Fibroblast of skin of right quadriceps (primary cell): ENCODE results near the gene CNMD.
A peak's percentile ranks its signal among the peaks of the same experiment; 100 is the strongest.

Source experiments
- DNase-seq: peaks from one replicate; pipeline ENCODE4 v3.0.0-alpha.2; 2013

The CNMD gene

DNA sequence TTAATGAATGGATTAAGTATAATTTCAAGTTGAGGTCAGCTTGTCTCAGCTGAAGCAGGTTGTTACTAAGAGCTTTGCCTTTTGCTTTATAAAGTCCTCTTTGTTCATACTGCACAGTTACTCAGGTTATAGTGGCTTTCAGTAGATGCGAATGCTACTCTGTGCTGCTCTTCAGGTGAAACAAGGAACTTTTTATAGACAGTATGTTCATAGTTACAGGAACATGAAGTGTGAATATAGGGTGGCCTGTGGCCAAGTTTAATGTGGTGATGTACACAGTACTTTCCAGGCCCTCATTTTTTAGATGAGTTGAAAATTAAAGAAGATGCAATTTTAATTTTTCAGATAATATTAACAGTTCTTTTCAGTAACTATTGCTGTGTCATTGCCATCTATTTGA is 66.2 kb downstream of the CNMD start:
- DNase-seq, result no peak

DNA sequence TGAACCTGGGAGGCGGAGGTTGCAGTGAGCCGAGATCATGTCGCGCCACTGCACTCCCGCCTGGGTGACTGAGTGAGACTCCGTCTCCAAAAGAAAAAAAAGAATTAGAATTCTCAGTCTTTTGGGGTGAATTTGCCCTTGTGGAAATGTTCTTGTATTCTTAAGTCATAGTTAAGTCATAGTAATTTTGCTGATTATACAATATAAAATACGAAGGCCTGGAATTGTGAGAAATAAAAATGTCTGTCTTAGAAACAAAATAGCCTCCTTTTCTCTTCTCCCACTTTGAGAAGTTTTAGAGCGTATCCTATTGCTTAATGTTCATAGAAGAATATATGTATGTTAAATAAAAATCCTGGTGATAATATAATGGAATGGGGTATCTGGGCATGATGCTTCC is 68.9 kb downstream of the CNMD start:
- DNase-seq, result no peak

DNA sequence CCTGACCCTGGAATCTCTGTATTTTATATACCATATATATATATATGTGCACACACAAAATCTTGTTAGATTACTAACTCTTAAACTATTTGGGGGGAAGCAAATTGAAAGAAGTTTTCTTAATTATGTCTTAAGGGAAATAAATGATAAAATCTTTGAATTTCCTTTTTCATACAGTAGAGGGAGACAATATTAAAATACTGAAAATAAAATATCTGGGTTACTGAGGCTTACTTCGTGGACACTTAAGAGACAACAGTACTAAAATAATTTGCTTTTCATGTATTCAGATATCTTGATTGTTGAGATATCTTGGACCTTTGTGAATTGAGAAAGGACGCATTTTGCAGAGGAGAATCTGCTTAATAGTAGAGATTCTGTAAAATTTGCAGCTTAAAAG is 69.9 kb downstream of the CNMD start:
- no peak for DNase-seq

DNA sequence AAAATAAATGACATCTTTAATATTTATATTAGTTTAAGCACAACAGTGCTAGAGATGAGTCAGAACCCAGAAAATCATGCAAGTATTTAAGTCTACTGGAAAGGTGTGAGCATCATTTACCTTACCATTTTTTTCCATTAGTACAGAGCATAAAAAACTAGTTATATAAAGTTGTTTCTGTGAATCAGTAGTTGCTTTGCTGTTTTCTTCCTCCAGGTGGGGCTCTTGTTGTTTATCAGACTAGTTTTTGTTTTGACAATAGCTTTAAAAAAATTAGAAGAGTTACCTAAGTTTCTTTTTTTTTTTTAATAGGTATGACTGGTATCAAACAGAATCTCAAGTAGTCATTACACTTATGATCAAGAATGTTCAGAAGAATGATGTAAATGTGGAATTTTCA is 74.3 kb downstream of the CNMD start:
- peak; percentile 9 for DNase-seq

DNA sequence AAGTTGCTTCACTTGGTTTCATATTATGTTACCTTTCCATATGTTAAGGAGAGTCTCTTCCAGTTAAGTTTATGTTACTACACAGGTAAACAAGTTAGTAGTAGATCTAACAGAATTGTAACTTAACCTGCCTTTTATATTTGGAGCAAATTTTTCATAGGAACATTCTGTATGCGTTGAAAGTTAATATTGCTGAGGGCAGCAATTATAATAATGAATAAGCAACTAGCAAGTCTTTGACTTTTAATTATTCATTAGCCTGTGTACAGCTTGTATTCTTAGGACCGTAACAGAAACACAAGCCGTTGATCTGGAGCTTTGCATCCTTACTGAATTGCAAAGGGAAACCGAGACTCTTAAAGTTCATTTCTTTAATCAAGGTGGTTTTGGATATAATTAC is 75.3 kb downstream of the CNMD start:
- DNase-seq, result no peak

DNA sequence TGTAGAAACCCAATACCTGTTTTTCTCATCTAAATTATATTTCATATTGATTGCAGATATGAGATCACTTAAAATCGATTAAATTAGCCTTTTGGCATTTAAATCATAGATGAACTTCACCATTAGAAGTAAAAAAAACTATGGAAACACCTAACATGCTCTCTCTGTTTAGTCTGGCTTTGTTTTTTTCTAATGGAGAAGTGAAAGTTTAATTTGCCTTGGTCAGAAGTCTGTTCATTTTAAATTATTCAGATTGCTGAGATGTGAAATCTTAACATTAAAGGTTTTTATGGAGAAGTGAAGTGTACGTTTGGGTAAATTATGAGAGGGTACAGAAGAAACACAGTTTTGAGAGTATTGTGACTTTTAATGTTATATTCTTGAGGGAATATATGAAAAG is 80.3 kb downstream of the CNMD start:
- DNase-seq, result no peak
